Skeletal muscle satellite cell (primary cell): ENCODE results near the gene ADGRE3.
A peak's percentile ranks its signal among the peaks of the same experiment; 100 is the strongest.
"Not testable (repeated sequence)": the region's sequence is repeated elsewhere in the genome, so short reads cannot be mapped to it uniquely, and the experiment has no call there.

ENCODE experiments used
- H3K27me3 ChIP-seq: 2 replicates; pipeline ENCODE4 v1.7.0; 2013; ENCODE audit warnings: low read length; ENCODE audit not compliant: control insufficient read depth, insufficient read depth
- H3K36me3 ChIP-seq: 2 replicates; pipeline ENCODE4 v1.7.0; 2013; ENCODE audit warnings: mild to moderate bottlenecking, control low read depth, low read length; ENCODE audit not compliant: insufficient read depth
- H3K4me1 ChIP-seq: 2 replicates; pipeline ENCODE4 v1.7.0; 2013; ENCODE audit warnings: low read length; ENCODE audit not compliant: control insufficient read depth, insufficient read depth
- H3K4me2 ChIP-seq: 2 replicates; pipeline ENCODE4 v1.7.0; 2013; ENCODE audit warnings: mild to moderate bottlenecking, low read length
- H3K4me3 ChIP-seq: 2 replicates; pipeline ENCODE4 v1.7.0; 2013; ENCODE audit warnings: low read length
- H3K9ac ChIP-seq: 2 replicates; pipeline ENCODE4 v1.7.0; 2013; ENCODE audit warnings: mild to moderate bottlenecking, low read depth, low read length, moderate library complexity
- H3K9me3 ChIP-seq: replicated peaks from 2 replicates; pipeline ENCODE4 v1.7.0; 2013; ENCODE audit warnings: mild to moderate bottlenecking, control low read depth, low read length

The ADGRE3 gene

GRCh38 chr19:14589433-14589832 lies 85.2 kb downstream of the ADGRE3 start:
- H3K9me3 ChIP-seq, H3K4me3 ChIP-seq, H3K36me3 ChIP-seq, H3K4me1 ChIP-seq, H3K4me2 ChIP-seq, H3K9ac ChIP-seq, H3K27me3 ChIP-seq: not testable (repeated sequence)

- not testable (repeated sequence) for H3K36me3 ChIP-seq, H3K9me3 ChIP-seq, H3K4me1 ChIP-seq, H3K4me3 ChIP-seq, H3K9ac ChIP-seq, H3K4me2 ChIP-seq, H3K27me3 ChIP-seq
Observed at GRCh38 chr19:14585187-14585586, 89.5 kb downstream of the ADGRE3 start.

GRCh38 chr19:14584372-14584771 lies 90.3 kb downstream of the ADGRE3 start:
- H3K4me1 ChIP-seq, H3K4me2 ChIP-seq, H3K9me3 ChIP-seq, H3K9ac ChIP-seq, H3K27me3 ChIP-seq, H3K4me3 ChIP-seq, H3K36me3 ChIP-seq: not testable (repeated sequence)

GRCh38 chr19:14582894-14583340 lies 91.7 kb downstream of the ADGRE3 start, which contains the start of gene CLEC17A:
TSS of gene CLEC17A (plus strand) at chr19:14583084. CDS start at chr19:14583161, 77 bp downstream.
- H3K36me3 ChIP-seq = no peaks in the 10 kb centered on the region
- H3K9ac ChIP-seq = no peak within 1 kb of the TSS
- H3K27me3 ChIP-seq = no peaks in the 10 kb centered on the region
- H3K4me2 ChIP-seq = no peak within 1 kb of the TSS
- no peaks in the 10 kb centered on the region for H3K4me1 ChIP-seq
- H3K4me3 ChIP-seq = no peak within 1 kb of the TSS
- no peaks in the 10 kb centered on the region for H3K9me3 ChIP-seq

- Histone ChIP-seq H3K4me1 (no peaks in the 10 kb centered on the region), H3K4me2 (no peak overlapping the region), H3K4me3 (no peak overlapping the region), H3K9ac (no peak overlapping the region), H3K9me3 (no peaks in the 10 kb centered on the region), H3K27me3 (no peaks in the 10 kb centered on the region), H3K36me3 (no peaks in the 10 kb centered on the region)
Observed at GRCh38 chr19:14580623-14581237, 93.9 kb downstream of the ADGRE3 start.

- H3K4me3 ChIP-seq = no peak overlapping the region
- no peak overlapping the region for H3K9ac ChIP-seq
- H3K27me3 ChIP-seq = no peaks in the 10 kb centered on the region
- no peaks in the 10 kb centered on the region for H3K9me3 ChIP-seq
- H3K4me1 ChIP-seq = peaks cover 6% of the 10 kb centered on the region
- H3K36me3 ChIP-seq = no peaks in the 10 kb centered on the region
- H3K4me2 ChIP-seq = no peak overlapping the region
Observed at GRCh38 chr19:14577885-14578427, 96.7 kb downstream of the ADGRE3 start.

- no peak overlapping the region for H3K4me3 ChIP-seq
- no peaks in the 10 kb centered on the region for H3K27me3 ChIP-seq
- H3K9me3 ChIP-seq = no peaks in the 10 kb centered on the region
- no peak overlapping the region for H3K4me2 ChIP-seq
- H3K4me1 ChIP-seq = peaks cover 6% of the 10 kb centered on the region
- H3K36me3 ChIP-seq = no peaks in the 10 kb centered on the region
- no peak overlapping the region for H3K9ac ChIP-seq
Observed at GRCh38 chr19:14577264-14577663, 97.4 kb downstream of the ADGRE3 start.

- Histone ChIP-seq H3K4me1 (peaks cover 6% of the 10 kb centered on the region), H3K4me3 (no peak overlapping the region)
Observed at GRCh38 chr19:14576363-14576762, 98.3 kb downstream of the ADGRE3 start.

GRCh38 chr19:14575428-14575980 lies 99.1 kb downstream of the ADGRE3 start:
- Histone ChIP-seq H3K9ac (no peak overlapping the region), H3K4me1 (peaks cover 12% of the 10 kb centered on the region), H3K4me3 (no peak overlapping the region), H3K36me3 (no peaks in the 10 kb centered on the region), H3K27me3 (no peaks in the 10 kb centered on the region), H3K9me3 (no peaks in the 10 kb centered on the region), H3K4me2 (no peak overlapping the region)

More at GRCh38 chr19:14576363-14576762, 98.3 kb downstream of the ADGRE3 start:
- H3K4me2 ChIP-seq = no peak overlapping the region
- no peaks in the 10 kb centered on the region for H3K36me3 ChIP-seq
- H3K9me3 ChIP-seq = no peaks in the 10 kb centered on the region
- H3K9ac ChIP-seq = no peak overlapping the region
- H3K27me3 ChIP-seq = no peaks in the 10 kb centered on the region

GRCh38 chr19:14571695-14572490 lies 102.8 kb downstream of the ADGRE3 start, which contains the start of gene NDUFB7:
TSS of gene NDUFB7 (minus strand) at chr19:14572066. CDS start at chr19:14572000, 66 bp downstream.
- H3K4me1 ChIP-seq = peaks cover 12% of the 10 kb centered on the region
- H3K9ac ChIP-seq = peak within 1 kb of the TSS; percentile 89
- H3K9me3 ChIP-seq = no peaks in the 10 kb centered on the region
- no peaks in the 10 kb centered on the region for H3K27me3 ChIP-seq
- H3K36me3 ChIP-seq = no peaks in the 10 kb centered on the region
- peak within 1 kb of the TSS; percentile 99 for H3K4me3 ChIP-seq
- peak within 1 kb of the TSS; percentile 90 for H3K4me2 ChIP-seq

GRCh38 chr19:14570864-14571527 lies 103.6 kb downstream of the ADGRE3 start:
- Histone ChIP-seq H3K4me3 (peak overlapping the region; percentile 99), H3K9me3 (no peaks in the 10 kb centered on the region), H3K9ac (peak overlapping the region; percentile 89), H3K36me3 (peaks cover under 1% of the 10 kb centered on the region), H3K4me1 (peaks cover 12% of the 10 kb centered on the region), H3K27me3 (no peaks in the 10 kb centered on the region), H3K4me2 (peak overlapping the region; percentile 90)
